HG03354 (cell line): ENCODE measurements around the gene CIAO1.

Source experiments
- ATAC-seq: cut with Tn5 transposase; IDR thresholded peaks from one replicate; pipeline ENCODE4 v1.9.1; 2021; ENCODE audit warnings: mild to moderate bottlenecking; ENCODE audit not compliant: unreplicated experiment, poor library complexity, severe bottlenecking

CIAO1 gene

DNA sequence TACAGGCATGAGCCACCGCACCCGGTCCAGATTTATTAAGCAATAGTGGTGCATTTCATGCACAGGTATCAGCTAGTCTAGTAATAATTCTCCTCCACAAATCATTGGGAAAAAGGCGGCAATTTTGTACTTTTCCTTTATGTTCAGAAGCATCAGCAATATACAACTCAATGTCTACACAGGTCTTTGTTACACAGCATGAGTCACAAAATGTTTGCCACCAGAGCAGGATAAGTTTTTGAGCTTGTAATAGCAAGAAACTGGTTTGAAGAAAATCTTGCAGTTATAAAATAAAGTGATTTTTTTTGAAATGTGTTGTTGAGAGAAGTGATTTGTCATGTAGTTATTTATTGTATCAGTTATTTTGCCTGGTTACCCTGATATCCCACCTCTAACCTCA is 54.3 kb downstream of the CIAO1 start:
- ATAC-seq, result no peak

DNA sequence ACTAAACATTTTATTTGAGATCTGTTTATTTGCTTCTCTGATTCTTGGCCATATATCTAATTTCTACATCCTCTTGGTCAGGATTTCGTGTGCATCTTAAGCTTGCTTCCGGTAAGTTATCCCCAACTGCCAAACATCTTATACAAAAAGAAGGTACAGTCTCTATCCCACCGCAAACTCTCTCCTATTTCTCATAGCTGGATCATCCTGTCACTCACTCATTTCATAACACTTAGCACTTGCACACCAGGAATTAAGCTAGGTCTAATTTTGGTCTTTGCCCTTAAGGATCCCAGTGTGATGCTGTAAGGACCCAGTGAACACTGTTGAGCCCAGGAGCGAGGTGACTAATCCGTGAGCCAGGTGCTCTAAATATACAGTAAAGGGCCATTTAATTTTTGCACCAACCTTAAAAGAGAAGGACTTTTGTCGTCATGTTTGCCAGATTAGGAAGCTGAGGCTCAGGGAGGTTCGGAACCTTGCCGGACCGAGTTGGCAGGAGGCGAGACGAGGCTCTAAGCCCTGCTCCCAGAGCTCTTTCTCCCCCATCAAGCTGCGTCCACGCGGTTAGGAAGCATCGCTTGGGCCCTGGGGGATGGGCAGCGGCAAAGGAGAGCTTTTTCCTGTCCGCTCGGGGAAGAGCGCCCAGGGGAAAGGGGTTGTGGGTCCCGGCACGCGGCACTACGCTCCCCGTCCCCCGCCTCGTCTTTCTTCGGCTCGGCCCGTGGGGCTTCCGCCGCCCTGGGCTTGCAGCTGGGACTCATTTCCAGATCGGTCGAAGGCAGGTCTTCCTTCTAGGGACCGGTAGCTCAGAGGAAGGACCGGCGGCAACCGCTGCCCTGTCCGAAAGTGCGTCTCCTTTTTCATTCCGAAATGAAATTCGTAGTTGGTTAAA is 55.0 kb downstream of the CIAO1 start:
- peak; percentile 34 for ATAC-seq
